PFSK-1 (cell line): ENCODE results near the gene FBH1.

Experiments used
- FOXP2 ChIP-seq: optimal IDR thresholded peaks from 2 replicates; pipeline ENCODE3; 2011; ENCODE audit warnings: borderline replicate concordance, control low read depth, inconsistent platforms; ENCODE audit not compliant: insufficient read depth; ENCODE audit errors: extremely low read length, extremely low read depth
- POLR2AphosphoS5 ChIP-seq: IDR thresholded peaks from 2 replicates; pipeline ENCODE4 v1.6.1; 2012; ENCODE audit warnings: low read depth, mild to moderate bottlenecking, control low read depth, low read length, moderate library complexity
- REST ChIP-seq, 2 experiments: IDR thresholded peaks; 2 replicates each; pipeline versions ENCODE4 v1.6.1 to v1.8.0; 2011 to 2012; ENCODE audit warnings: low read depth in 2 of 2, low read length in 2 of 2, control low read depth in 1 of 2, inconsistent platforms in 1 of 2, mild to moderate bottlenecking in 1 of 2, moderate library complexity in 1 of 2; ENCODE audit not compliant: insufficient read depth in 1 of 2
- SIN3A ChIP-seq: IDR thresholded peaks from 2 replicates; pipeline ENCODE4 v1.6.1; 2012; ENCODE audit warnings: mild to moderate bottlenecking, low read length, moderate library complexity, borderline replicate concordance; ENCODE audit not compliant: insufficient read depth
- TAF1 ChIP-seq: IDR thresholded peaks from 2 replicates; pipeline ENCODE4 v1.6.1; 2012; ENCODE audit warnings: low read length, control low read depth, borderline replicate concordance; ENCODE audit not compliant: insufficient read depth

FBH1 gene

GRCh38 chr10:5975641-5976473 is 85.8 kb downstream of the FBH1 start:
- TF ChIP-seq POLR2AphosphoS5 = no peak
- TF ChIP-seq FOXP2 = no peak
- TF ChIP-seq TAF1 = no peak
- no peak for TF ChIP-seq SIN3A
- TF ChIP-seq REST (IDR thresholded peaks at IDR 0.05; ENCODE audit: insufficient read depth in 1 of 2, low read depth in 2 of 2, low read length in 2 of 2) = no peak

DNA sequence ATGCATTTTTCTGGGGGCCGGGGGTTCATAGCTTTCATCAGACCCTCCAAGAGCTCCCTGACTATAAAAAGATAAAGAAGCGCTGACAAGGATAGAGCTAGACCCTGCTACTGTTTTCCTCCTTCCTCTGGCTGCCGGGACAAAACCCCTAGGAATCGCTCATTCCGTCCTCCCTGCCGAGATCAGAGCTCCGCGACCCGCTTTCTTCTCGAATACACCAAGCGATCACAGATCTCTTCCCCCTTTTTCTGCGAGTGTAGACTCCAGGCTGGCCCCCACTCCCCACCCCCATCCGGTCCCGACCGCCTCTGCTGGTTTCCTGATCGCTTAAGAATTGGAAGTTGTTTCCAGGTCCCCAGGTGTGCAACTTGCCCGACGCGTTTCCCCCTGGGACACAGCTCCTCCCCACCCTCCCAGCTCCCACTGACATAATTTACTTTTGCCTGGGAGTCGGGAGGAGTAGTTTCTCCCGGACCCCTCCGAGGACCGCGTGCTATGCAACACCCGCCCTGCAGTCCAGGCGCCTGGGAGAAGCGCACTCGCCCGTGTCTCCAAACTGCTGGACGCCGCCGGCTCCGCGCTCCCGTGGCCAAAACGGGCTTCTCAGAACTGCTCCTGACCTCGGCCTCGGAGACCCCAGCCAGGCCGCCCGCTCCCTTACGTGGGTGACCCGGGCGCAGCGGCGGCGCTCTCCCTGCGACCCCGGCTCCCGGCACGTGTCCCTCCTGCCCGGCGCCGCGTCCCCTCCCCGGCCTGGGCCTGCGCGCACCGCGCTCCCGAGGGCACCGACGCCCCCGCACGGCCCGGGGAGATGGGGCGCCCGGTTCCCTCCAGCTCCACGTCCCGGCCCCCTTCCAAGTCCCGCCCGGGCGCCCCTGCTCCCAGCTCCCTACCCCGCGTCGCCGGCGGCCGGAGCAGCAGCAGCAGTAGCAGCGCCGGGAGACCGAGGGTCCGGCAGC is 86.7 kb downstream of the FBH1 start:
- TF ChIP-seq POLR2AphosphoS5 (no peak), FOXP2 (no peak), REST (IDR thresholded peaks at IDR 0.05; ENCODE audit: insufficient read depth in 1 of 2, low read depth in 2 of 2, low read length in 2 of 2) (no peak), SIN3A (no peak), TAF1 (no peak)

DNA sequence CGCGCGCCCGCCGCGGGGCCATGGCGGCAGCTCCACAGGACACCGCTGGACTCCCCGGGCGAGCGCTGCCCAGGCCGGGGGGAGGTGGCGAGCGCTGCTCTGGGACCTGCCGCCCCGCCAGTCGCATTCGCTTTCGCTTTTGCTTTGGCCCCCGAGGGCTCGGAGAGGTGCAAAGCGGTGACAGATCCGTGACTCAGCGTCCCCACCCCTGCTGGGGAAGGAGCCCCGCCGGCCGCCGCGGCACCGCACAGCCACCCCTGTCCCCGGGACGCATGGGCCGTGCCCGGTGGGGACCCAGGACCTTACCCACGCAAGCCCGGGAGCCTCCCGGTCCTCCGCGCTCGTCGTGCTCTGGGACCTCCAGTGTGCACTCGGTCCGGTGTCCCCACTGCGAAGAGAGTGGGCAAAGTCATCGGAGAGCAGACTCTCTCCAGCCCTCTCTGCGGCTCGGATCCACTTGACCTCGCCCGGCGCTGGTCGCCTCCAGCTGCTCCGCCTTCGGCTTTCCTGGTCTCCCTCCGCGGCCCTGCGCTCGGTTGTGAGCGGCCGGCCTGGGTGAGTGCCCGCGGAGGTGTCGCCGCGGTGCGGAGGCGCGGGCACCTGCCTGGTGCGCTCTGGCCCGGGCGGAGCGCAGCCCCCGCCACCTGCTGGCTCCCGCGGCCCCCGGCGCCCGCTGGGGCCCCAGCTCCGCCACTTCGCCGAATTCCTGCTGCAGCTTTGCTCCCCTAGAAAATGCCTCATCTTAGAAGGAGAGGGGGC is 87.6 kb downstream of the FBH1 start, which contains the start of gene IL15RA:
Gene IL15RA, minus strand, starts transcription at position 73 of the 759 bp plus-strand sequence. Its CDS starts 51 bp downstream, at position 22.
- TF ChIP-seq FOXP2 = no peak
- no peak for TF ChIP-seq SIN3A
- no peak for TF ChIP-seq REST (IDR thresholded peaks at IDR 0.05; ENCODE audit: insufficient read depth in 1 of 2, low read depth in 2 of 2, low read length in 2 of 2)
- no peak for TF ChIP-seq POLR2AphosphoS5
- TF ChIP-seq TAF1 = no peak

GRCh38 chr10:5978230-5978489 is 88.1 kb downstream of the FBH1 start:
- TF ChIP-seq FOXP2 = no peak
- TF ChIP-seq REST (IDR thresholded peaks at IDR 0.05; ENCODE audit: insufficient read depth in 1 of 2, low read depth in 2 of 2, low read length in 2 of 2) = no peak
- no peak for TF ChIP-seq SIN3A
